GM19468 (cell line): ENCODE data around the gene TNS4.
A peak's percentile ranks its signal among the peaks of the same experiment; 100 is the strongest.

Experiments used
- ATAC-seq: cut with Tn5 transposase; IDR thresholded peaks from one replicate; pipeline ENCODE4 v1.9.1; 2021; ENCODE audit warnings: mild to moderate bottlenecking, moderate library complexity, moderate number of reproducible peaks; ENCODE audit not compliant: unreplicated experiment; ENCODE audit errors: extremely low read depth

The TNS4 gene

GRCh38 chr17:40443988-40444899, 57.2 kb downstream of the TNS4 start:
- no peak for ATAC-seq

GRCh38 chr17:40443196-40443987, 58.0 kb downstream of the TNS4 start, which contains the start of gene IGFBP4:
IGFBP4 (plus strand) TSS chr17:40443450; CDS start chr17:40443736, 286 bp downstream.
- peak; percentile 25 for ATAC-seq

GRCh38 chr17:40442392-40443195, 58.8 kb downstream of the TNS4 start:
- no peak for ATAC-seq

GRCh38 chr17:40440166-40440565, 61.3 kb downstream of the TNS4 start:
- no peak for ATAC-seq

- ATAC-seq: no peak
These were observed 64.2 kb downstream of the TNS4 start for GRCh38 chr17:40437095-40437732.

GRCh38 chr17:40436636-40437035, 64.8 kb downstream of the TNS4 start:
- ATAC-seq: no peak

- ATAC-seq: no peak
These were observed 67.6 kb downstream of the TNS4 start for GRCh38 chr17:40433551-40434415.

GRCh38 chr17:40432864-40433528, 68.4 kb downstream of the TNS4 start:
- ATAC-seq: no peak

GRCh38 chr17:40431231-40431602, 70.2 kb downstream of the TNS4 start:
- no peak for ATAC-seq

- no peak for ATAC-seq
These were observed 70.9 kb downstream of the TNS4 start for GRCh38 chr17:40430272-40431230.

GRCh38 chr17:40427002-40427491, 74.4 kb downstream of the TNS4 start:
- no peak for ATAC-seq
